Measurements from ENCODE around the gene LTN1. TPM values are rescaled to one million over a fixed set of nuclear protein-coding genes. Genes with fewer than 3 reads are reported as not detected.

Gene LTN1
- total RNA-seq, 1 donor from 2014 or later = 27.0 TPM

DNA sequence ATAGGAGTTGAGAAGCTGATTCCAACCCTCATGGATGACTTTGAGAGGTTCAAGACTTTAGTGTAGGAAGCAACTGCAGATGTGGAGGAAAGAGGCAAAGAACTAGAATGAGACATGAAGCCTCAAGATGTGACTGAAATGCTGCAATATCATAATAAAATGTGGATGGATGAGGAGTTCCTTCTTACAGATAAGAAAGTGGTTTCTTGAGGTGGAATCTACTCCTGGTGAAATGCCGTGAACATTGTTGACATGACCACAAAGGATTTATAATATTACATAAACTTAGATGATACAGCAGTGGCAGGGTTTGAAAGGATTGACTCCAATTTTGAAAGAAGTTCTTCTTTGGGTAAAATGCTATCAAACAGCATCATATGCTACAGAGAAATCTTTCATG is 28.8 kb downstream of the LTN1 start:
- peaks cover 10% of the 10 kb centered on the region for H3K36me3 Mint-ChIP-seq (ENCODE audit: insufficient read depth)
- no peaks in the 10 kb centered on the region for H3K27me3 Mint-ChIP-seq
- H3K4me3 Mint-ChIP-seq (ENCODE audit: low read depth) = no peak overlapping the region
- H3K4me1 Mint-ChIP-seq (ENCODE audit: low read depth) = no peaks in the 10 kb centered on the region
- no peak overlapping the region for H3K27ac Mint-ChIP-seq
- no peak for DNase-seq (ENCODE audit: low spot score, unreplicated experiment)
- no peaks in the 10 kb centered on the region for H3K9me3 Mint-ChIP-seq (ENCODE audit: low read depth)
- TF ChIP-seq, protein P1, sequence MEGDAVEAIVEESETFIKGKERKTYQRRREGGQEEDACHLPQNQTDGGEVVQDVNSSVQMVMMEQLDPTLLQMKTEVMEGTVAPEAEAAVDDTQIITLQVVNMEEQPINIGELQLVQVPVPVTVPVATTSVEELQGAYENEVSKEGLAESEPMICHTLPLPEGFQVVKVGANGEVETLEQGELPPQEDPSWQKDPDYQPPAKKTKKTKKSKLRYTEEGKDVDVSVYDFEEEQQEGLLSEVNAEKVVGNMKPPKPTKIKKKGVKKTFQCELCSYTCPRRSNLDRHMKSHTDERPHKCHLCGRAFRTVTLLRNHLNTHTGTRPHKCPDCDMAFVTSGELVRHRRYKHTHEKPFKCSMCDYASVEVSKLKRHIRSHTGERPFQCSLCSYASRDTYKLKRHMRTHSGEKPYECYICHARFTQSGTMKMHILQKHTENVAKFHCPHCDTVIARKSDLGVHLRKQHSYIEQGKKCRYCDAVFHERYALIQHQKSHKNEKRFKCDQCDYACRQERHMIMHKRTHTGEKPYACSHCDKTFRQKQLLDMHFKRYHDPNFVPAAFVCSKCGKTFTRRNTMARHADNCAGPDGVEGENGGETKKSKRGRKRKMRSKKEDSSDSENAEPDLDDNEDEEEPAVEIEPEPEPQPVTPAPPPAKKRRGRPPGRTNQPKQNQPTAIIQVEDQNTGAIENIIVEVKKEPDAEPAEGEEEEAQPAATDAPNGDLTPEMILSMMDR (IDR thresholded peaks at IDR 0.05; ENCODE audit: unreplicated experiment) = no peak

DNA sequence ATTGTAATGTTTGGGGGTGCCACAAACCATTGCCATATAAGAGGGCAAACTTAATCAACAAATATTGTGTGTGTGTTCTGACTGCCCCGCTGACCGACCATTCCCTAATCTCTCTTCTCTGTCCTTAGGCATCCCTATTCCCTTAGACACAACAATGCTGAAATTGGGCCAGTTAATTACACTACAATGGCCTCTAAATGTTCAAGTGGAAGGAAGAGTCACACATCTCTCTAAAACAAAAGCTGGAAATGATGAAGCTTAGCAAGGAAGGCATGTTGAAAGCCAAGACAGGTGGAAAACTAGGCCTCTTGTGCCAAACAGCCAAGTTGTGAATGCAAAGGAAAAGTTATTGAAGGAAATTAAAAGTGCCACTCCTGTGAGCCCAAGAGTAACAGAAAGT is 30.2 kb downstream of the LTN1 start:
- TF ChIP-seq, protein P1 (IDR thresholded peaks at IDR 0.05; ENCODE audit: unreplicated experiment) = no peak
- H3K36me3 Mint-ChIP-seq (ENCODE audit: insufficient read depth) = peaks cover 10% of the 10 kb centered on the region
- H3K4me1 Mint-ChIP-seq (ENCODE audit: low read depth) = no peaks in the 10 kb centered on the region
- H3K9me3 Mint-ChIP-seq (ENCODE audit: low read depth) = no peaks in the 10 kb centered on the region
- no peak overlapping the region for H3K4me3 Mint-ChIP-seq (ENCODE audit: low read depth)
- DNase-seq (ENCODE audit: low spot score, unreplicated experiment) = no peak
- no peaks in the 10 kb centered on the region for H3K27me3 Mint-ChIP-seq
- no peak overlapping the region for H3K27ac Mint-ChIP-seq

DNA sequence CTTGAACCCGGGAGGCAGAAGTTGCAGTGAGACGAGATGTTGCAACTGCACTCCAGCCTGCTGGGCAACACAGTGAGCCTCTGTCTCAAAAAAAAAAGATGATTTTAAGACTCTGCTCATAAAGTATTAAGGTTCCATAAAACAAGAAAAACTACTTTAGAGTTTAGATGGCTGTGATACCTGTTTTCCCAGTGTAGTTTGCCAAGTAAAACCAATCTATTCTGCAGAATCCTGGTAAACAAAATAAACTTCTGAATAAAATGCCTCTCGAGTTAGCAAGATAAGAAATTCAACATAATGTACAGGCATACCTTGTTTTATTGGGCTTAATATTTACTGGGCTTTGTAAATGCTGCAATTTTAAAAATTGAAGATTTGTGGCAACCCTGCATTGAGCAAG is 30.8 kb downstream of the LTN1 start:
- peaks cover 10% of the 10 kb centered on the region for H3K36me3 Mint-ChIP-seq (ENCODE audit: insufficient read depth)
- H3K27ac Mint-ChIP-seq = no peak overlapping the region
- no peaks in the 10 kb centered on the region for H3K4me1 Mint-ChIP-seq (ENCODE audit: low read depth)
- TF ChIP-seq, protein P1 (IDR thresholded peaks at IDR 0.05; ENCODE audit: unreplicated experiment) = no peak
- no peak for DNase-seq (ENCODE audit: low spot score, unreplicated experiment)
- no peak overlapping the region for H3K4me3 Mint-ChIP-seq (ENCODE audit: low read depth)
- no peaks in the 10 kb centered on the region for H3K9me3 Mint-ChIP-seq (ENCODE audit: low read depth)
- no peaks in the 10 kb centered on the region for H3K27me3 Mint-ChIP-seq

DNA sequence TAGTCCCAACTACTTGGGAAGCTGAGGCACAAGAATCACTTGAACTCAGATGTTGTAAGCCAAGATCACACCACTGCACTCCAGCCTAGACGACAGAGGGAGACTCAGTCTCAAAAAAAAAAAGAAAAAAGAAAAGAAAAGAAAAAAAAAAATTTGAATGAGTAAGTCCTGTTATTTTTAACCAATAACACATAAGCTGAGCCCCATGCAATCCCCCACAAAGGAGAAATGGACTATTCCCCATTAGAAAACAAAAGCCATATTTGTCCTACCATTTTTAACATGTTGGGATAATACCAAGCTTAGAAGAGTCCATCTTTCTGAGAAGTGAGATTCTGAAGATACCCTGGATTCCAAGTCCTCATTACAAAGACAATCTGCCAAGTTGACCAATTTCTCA is 32.4 kb downstream of the LTN1 start:
- Mint-ChIP-seq H3K36me3 (ENCODE audit: insufficient read depth) (peaks cover 10% of the 10 kb centered on the region), H3K27ac (no peak overlapping the region), H3K27me3 (no peaks in the 10 kb centered on the region), H3K4me3 (ENCODE audit: low read depth) (no peak overlapping the region), H3K9me3 (ENCODE audit: low read depth) (no peaks in the 10 kb centered on the region), H3K4me1 (ENCODE audit: low read depth) (no peaks in the 10 kb centered on the region)
- no peak for DNase-seq (ENCODE audit: low spot score, unreplicated experiment)
- TF ChIP-seq, protein P1 (IDR thresholded peaks at IDR 0.05; ENCODE audit: unreplicated experiment) = no peak

DNA sequence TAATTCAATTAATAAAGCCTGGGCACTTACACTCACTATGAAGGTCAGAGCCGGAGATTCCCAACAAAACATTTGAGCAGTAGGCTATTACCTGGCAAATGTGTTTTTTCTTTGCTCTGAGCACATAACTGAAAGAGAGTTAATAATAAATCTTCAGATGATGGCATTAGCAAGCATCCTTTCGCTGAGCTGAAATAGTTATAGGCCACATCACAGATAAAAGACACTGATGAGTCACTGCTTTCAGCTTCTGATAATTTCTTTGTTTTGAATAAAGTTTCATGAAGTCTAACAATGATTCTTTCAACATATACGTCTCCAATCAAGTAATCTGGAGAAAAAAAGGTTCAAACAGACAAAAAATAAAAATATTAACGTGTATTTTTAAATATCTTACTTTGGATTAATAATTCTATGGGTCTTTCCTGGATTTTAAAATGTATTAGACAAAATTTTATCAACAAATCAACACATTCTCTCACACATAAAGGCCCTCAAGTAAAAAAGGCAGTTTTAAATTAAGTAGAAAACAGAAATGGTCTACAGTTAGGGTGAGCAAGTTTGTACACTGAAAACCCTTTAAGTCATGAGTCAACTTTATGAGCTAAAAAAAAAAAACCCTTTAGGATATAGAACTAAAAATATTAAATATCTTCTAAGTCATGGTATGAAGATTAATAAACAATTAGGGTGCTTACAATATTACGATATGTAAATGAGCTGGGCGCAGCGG is 33.1 kb downstream of the LTN1 start:
- TF ChIP-seq, protein P1 (IDR thresholded peaks at IDR 0.05; ENCODE audit: unreplicated experiment) = no peak

More for the DNA sequence above, 33.1 kb downstream of the LTN1 start:
- H3K4me1 Mint-ChIP-seq (ENCODE audit: low read depth) = no peaks in the 10 kb centered on the region
- no peaks in the 10 kb centered on the region for H3K27me3 Mint-ChIP-seq
- peaks cover 10% of the 10 kb centered on the region for H3K36me3 Mint-ChIP-seq (ENCODE audit: insufficient read depth)
- H3K9me3 Mint-ChIP-seq (ENCODE audit: low read depth) = no peaks in the 10 kb centered on the region
- H3K27ac Mint-ChIP-seq = no peak overlapping the region
- H3K4me3 Mint-ChIP-seq (ENCODE audit: low read depth) = no peak overlapping the region
- DNase-seq (ENCODE audit: low spot score, unreplicated experiment) = no peak
